ENCODE results near the gene BCO1. TPM values are rescaled to one million over a fixed set of nuclear protein-coding genes. Genes with fewer than 3 reads are reported as not detected.

The BCO1 gene
- total RNA-seq, 1 donor from 2014 or later = 3.5 TPM

DNA sequence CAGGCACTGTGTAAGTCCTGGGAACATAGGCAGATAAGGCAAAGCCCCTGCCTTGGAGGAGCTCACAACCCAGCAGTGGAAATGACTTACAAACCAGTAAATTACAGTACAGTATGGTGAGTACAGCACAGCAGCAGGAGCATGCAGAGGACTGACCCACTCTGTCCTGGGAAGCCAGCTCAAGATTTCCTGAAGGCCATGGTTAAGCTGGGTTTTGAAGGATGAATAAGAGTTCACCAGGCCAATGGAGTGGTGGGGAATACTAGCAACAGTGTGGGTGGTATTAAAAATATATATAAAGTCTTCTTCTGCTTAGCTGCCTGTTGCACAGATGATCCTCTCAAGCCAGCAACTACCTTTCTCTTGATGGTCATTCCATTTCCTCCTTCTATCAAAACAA is 73.3 kb downstream of the BCO1 start:
- peaks cover 20% of the 10 kb centered on the region for H3K4me1 Mint-ChIP-seq
- no peak overlapping the region for H3K27ac Mint-ChIP-seq
- Histone ChIP-seq H3K9me3 (ENCODE audit: low read depth) (no peaks in the 10 kb centered on the region), H3K4me1 (peaks cover 10% of the 10 kb centered on the region), H3K4me3 (no peak overlapping the region), H3K27ac (no peak overlapping the region), H4K20me1 (ENCODE audit: low read depth) (peaks cover 12% of the 10 kb centered on the region), H3K4me2 (no peak overlapping the region), H3K9ac (no peak overlapping the region), H3K27me3 (peaks cover 12% of the 10 kb centered on the region), H3K79me2 (ENCODE audit: low read depth) (peaks cover 74% of the 10 kb centered on the region), H3F3A (ENCODE audit: low read depth) (peaks cover 7% of the 10 kb centered on the region), H2AFZ (replicated peaks) (no peak overlapping the region), H3K36me3 (no peaks in the 10 kb centered on the region)
- no peak for DNase-seq (ENCODE audit: low spot score)
- no peak for TF ChIP-seq EZH2 (IDR thresholded peaks at IDR 0.05)
- TF ChIP-seq EZH2phosphoT487 (IDR thresholded peaks at IDR 0.05) = no peak
- TF ChIP-seq, protein P1, sequence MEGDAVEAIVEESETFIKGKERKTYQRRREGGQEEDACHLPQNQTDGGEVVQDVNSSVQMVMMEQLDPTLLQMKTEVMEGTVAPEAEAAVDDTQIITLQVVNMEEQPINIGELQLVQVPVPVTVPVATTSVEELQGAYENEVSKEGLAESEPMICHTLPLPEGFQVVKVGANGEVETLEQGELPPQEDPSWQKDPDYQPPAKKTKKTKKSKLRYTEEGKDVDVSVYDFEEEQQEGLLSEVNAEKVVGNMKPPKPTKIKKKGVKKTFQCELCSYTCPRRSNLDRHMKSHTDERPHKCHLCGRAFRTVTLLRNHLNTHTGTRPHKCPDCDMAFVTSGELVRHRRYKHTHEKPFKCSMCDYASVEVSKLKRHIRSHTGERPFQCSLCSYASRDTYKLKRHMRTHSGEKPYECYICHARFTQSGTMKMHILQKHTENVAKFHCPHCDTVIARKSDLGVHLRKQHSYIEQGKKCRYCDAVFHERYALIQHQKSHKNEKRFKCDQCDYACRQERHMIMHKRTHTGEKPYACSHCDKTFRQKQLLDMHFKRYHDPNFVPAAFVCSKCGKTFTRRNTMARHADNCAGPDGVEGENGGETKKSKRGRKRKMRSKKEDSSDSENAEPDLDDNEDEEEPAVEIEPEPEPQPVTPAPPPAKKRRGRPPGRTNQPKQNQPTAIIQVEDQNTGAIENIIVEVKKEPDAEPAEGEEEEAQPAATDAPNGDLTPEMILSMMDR (IDR thresholded peaks at IDR 0.05) = no peak
- no peaks in the 10 kb centered on the region for H3K36me3 Mint-ChIP-seq
- H3K9me3 Mint-ChIP-seq = no peaks in the 10 kb centered on the region
- no peaks in the 10 kb centered on the region for H3K27me3 Mint-ChIP-seq (ENCODE audit: insufficient read depth, low read depth)
- H3K4me3 Mint-ChIP-seq = no peak overlapping the region

- peaks cover 30% of the 10 kb centered on the region for H4K20me1 ChIP-seq (ENCODE audit: low read depth)
- peak overlapping the region; percentile 88 for H3K4me2 ChIP-seq
- no peaks in the 10 kb centered on the region for H3K36me3 ChIP-seq
- Mint-ChIP-seq H3K4me1 (peaks cover 22% of the 10 kb centered on the region), H3K27me3 (ENCODE audit: insufficient read depth, low read depth) (no peaks in the 10 kb centered on the region), H3K4me3 (peak overlapping the region; percentile 92), H3K9me3 (no peaks in the 10 kb centered on the region), H3K27ac (peak overlapping the region; percentile 7), H3K36me3 (no peaks in the 10 kb centered on the region)
- peaks cover 10% of the 10 kb centered on the region for H3K4me1 ChIP-seq
- peaks cover 12% of the 10 kb centered on the region for H3K27me3 ChIP-seq
- peak overlapping the region; percentile 69 for H3K4me3 ChIP-seq
- H3K9ac ChIP-seq = peak overlapping the region; percentile 66
- H3K79me2 ChIP-seq (ENCODE audit: low read depth) = peaks cover 81% of the 10 kb centered on the region
- peak overlapping the region; percentile 86 for H2AFZ ChIP-seq (replicated peaks)
- no peaks in the 10 kb centered on the region for H3K9me3 ChIP-seq (ENCODE audit: low read depth)
- no peak overlapping the region for H3K27ac ChIP-seq
- peaks cover 7% of the 10 kb centered on the region for H3F3A ChIP-seq (ENCODE audit: low read depth)
- DNase-seq (ENCODE audit: low spot score) = peak; percentile 65
- TF ChIP-seq EZH2phosphoT487 (IDR thresholded peaks at IDR 0.05) = no peak
- no peak for TF ChIP-seq EZH2 (IDR thresholded peaks at IDR 0.05)
- TF ChIP-seq, protein P1 (IDR thresholded peaks at IDR 0.05) = no peak
These were observed 75.5 kb downstream of the BCO1 start for GRCh38 chr16:81313701-81314602.

- Histone ChIP-seq H4K20me1 (ENCODE audit: low read depth) (peaks cover 37% of the 10 kb centered on the region), H3K27me3 (peaks cover 12% of the 10 kb centered on the region), H3K27ac (peak within 1 kb of the TSS; percentile 43), H3K36me3 (no peaks in the 10 kb centered on the region), H3K4me1 (peaks cover 10% of the 10 kb centered on the region), H3K9ac (peak within 1 kb of the TSS; percentile 66), H2AFZ (replicated peaks) (peak within 1 kb of the TSS; percentile 86), H3K4me3 (peak within 1 kb of the TSS; percentile 69), H3K4me2 (peak within 1 kb of the TSS; percentile 98), H3F3A (ENCODE audit: low read depth) (peaks cover 7% of the 10 kb centered on the region), H3K79me2 (ENCODE audit: low read depth) (peaks cover 88% of the 10 kb centered on the region), H3K9me3 (ENCODE audit: low read depth) (no peaks in the 10 kb centered on the region)
- no peak for TF ChIP-seq EZH2phosphoT487 (IDR thresholded peaks at IDR 0.05)
- TF ChIP-seq, protein P1 (IDR thresholded peaks at IDR 0.05) = no peak
- TF ChIP-seq EZH2 (IDR thresholded peaks at IDR 0.05) = peak; percentile 12
- H3K27ac Mint-ChIP-seq = peak within 1 kb of the TSS; percentile 48
- DNase-seq (ENCODE audit: low spot score) = peak; percentile 98
- no peaks in the 10 kb centered on the region for H3K36me3 Mint-ChIP-seq
- H3K4me1 Mint-ChIP-seq = peaks cover 24% of the 10 kb centered on the region
- H3K27me3 Mint-ChIP-seq (ENCODE audit: insufficient read depth, low read depth) = no peaks in the 10 kb centered on the region
- no peaks in the 10 kb centered on the region for H3K9me3 Mint-ChIP-seq
- peak within 1 kb of the TSS; percentile 94 for H3K4me3 Mint-ChIP-seq
These were observed 76.2 kb downstream of the BCO1 start, which contains the start of gene GAN for GRCh38 chr16:81314603-81315270. Gene GAN (plus strand): TSS chr16:81314962. CDS start chr16:81315114, 152 bp downstream.

Data from neural progenitor cell (in vitro differentiated cells).